CD1c-positive myeloid dendritic cell (primary cell): ENCODE results near the gene DNM3.
A peak's percentile ranks its signal among the peaks of the same experiment; 100 is the strongest.
"Not testable (repeated sequence)": the region's sequence is repeated elsewhere in the genome, so short reads cannot be mapped to it uniquely, and the experiment has no call there.

ENCODE experiments used
- DNase-seq: peaks from one replicate; pipeline ENCODE4 v3.0.0-alpha.2; 2016; ENCODE audit errors: extremely low spot score

Gene DNM3

GRCh38 chr1:172024516-172024915 is 183.2 kb downstream of the DNM3 start:
- DNase-seq = no peak

- not testable (repeated sequence) for DNase-seq
Observed at GRCh38 chr1:172024944-172025738, 183.8 kb downstream of the DNM3 start.

- no peak for DNase-seq
Observed at GRCh38 chr1:172040466-172040865, 199.2 kb downstream of the DNM3 start.

- DNase-seq = no peak
Observed at GRCh38 chr1:172041102-172041501, 199.8 kb downstream of the DNM3 start.

- no peak for DNase-seq
Observed at GRCh38 chr1:172041742-172042141, 200.4 kb downstream of the DNM3 start.

GRCh38 chr1:172043900-172044299 is 202.6 kb downstream of the DNM3 start:
- no peak for DNase-seq

GRCh38 chr1:172051898-172052297 is 210.6 kb downstream of the DNM3 start:
- DNase-seq = no peak

- no peak for DNase-seq
Observed at GRCh38 chr1:172054172-172054571, 212.9 kb downstream of the DNM3 start.

- not testable (repeated sequence) for DNase-seq
Observed at GRCh38 chr1:172055816-172056419, 214.6 kb downstream of the DNM3 start.

GRCh38 chr1:172068334-172068733 is 227.0 kb downstream of the DNM3 start:
- no peak for DNase-seq

- no peak for DNase-seq
Observed at GRCh38 chr1:172069051-172069450, 227.8 kb downstream of the DNM3 start.

GRCh38 chr1:172069534-172069933 is 228.2 kb downstream of the DNM3 start:
- no peak for DNase-seq

GRCh38 chr1:172070055-172070454 is 228.8 kb downstream of the DNM3 start:
- DNase-seq = no peak

- DNase-seq = no peak
Observed at GRCh38 chr1:172071746-172072145, 230.4 kb downstream of the DNM3 start.

GRCh38 chr1:172079859-172080258 is 238.6 kb downstream of the DNM3 start:
- not testable (repeated sequence) for DNase-seq

- DNase-seq = no peak
Observed at GRCh38 chr1:172083191-172083590, 241.9 kb downstream of the DNM3 start.

- no peak for DNase-seq
Observed at GRCh38 chr1:172084876-172085275, 243.6 kb downstream of the DNM3 start.

GRCh38 chr1:172085317-172085716 is 244.0 kb downstream of the DNM3 start:
- no peak for DNase-seq

GRCh38 chr1:172086137-172086536 is 244.8 kb downstream of the DNM3 start:
- DNase-seq = no peak

- DNase-seq = no peak
Observed at GRCh38 chr1:172088256-172088655, 247.0 kb downstream of the DNM3 start.

- DNase-seq = peak; percentile 19
Observed at GRCh38 chr1:172089768-172090510, 248.6 kb downstream of the DNM3 start.

- DNase-seq = no peak
Observed at GRCh38 chr1:172090511-172090817, 249.2 kb downstream of the DNM3 start.

- no peak for DNase-seq
Observed at GRCh38 chr1:172095846-172096245, 254.5 kb downstream of the DNM3 start.
